ENCODE data around the gene SLC25A22. TPM values are rescaled to one million over a fixed set of nuclear protein-coding genes. Genes with fewer than 3 reads are reported as not detected.

Gene SLC25A22
- total and polyA plus RNA-seq, 2 donors (not counting 1 experiment from before 2014, with no cell fraction given) = 25.7 to 45.7 TPM

GRCh38 chr11:777288-778255 lies 20.5 kb downstream of the SLC25A22 start, which contains the start of gene GATD1:
Gene GATD1, minus strand, starts transcription at chr11:777487. Its CDS starts 25 bp downstream, at chr11:777462.
- peaks cover 12 to 24% of the 10 kb centered on the region in 2 donors for H3K4me1 ChIP-seq (ENCODE audit: control insufficient read depth in 2 of 2, insufficient read depth in 2 of 2, low read length in 2 of 2)
- H3K79me2 ChIP-seq (ENCODE audit: control insufficient read depth, insufficient read depth, low read length) = peaks cover 61% of the 10 kb centered on the region
- no peaks in the 10 kb centered on the region for H3K27me3 Mint-ChIP-seq
- POLR2A ChIA-PET = interaction anchor here (0.5 to 0.7 kb wide), 6 partner anchors 23 to 362 kb away, joined by 3 to 9 read pairs (median 6); partner anchors contain the start of gene PNPLA2
- H3K27ac ChIP-seq (ENCODE audit: low read length in 2 of 2) = peak within 1 kb of the TSS; percentile 12 to 76
- peaks cover 0 to 4% of the 10 kb centered on the region in 2 experiments for H3K36me3 ChIP-seq (replicated peaks in 1 of 2; ENCODE audit: control extremely low read depth in 1 of 2, control insufficient read depth in 1 of 2, extremely low read depth in 1 of 2, insufficient read depth in 2 of 2, low read length in 1 of 2)
- H3K4me3 ChIP-seq (ENCODE audit: control extremely low read depth in 1 of 5, extremely low read depth in 1 of 5, insufficient read depth in 1 of 5, low read depth in 2 of 5, low read length in 4 of 5) = peak within 1 kb of the TSS; percentile 18 to 80 (median 73)
- CTCF ChIA-PET = interaction anchor here (0.6 to 1.5 kb wide), 4 partner anchors 16 to 118 kb away, joined by 3 read pairs; no protein-coding TSS in a partner anchor
- peaks cover 18% of the 10 kb centered on the region for H3K4me1 Mint-ChIP-seq
- H3K9me3 ChIP-seq (ENCODE audit: control extremely low read depth in 1 of 3, control insufficient read depth in 2 of 3, insufficient read depth in 1 of 3, low read length in 2 of 3) = no peaks in the 10 kb centered on the region
- TF ChIP-seq CTCF (IDR thresholded peaks at IDR 0.05) = no peak
- no peak for TF ChIP-seq EZH2 (IDR thresholded peaks at IDR 0.05; ENCODE audit: borderline replicate concordance, insufficient read depth, low read depth, low read length, poor library complexity, severe bottlenecking)
- peak within 1 kb of the TSS; percentile 86 for H3K9ac ChIP-seq (ENCODE audit: low read length)
- ATAC-seq (ENCODE audit: low read depth) (peak; percentile 89), DNase-seq (peak; percentile 94)
- H3K4me2 ChIP-seq (replicated peaks; ENCODE audit: low read depth, low read length, poor library complexity, severe bottlenecking) = peak within 1 kb of the TSS; percentile 99
- peak within 1 kb of the TSS; percentile 63 for H3K27ac Mint-ChIP-seq
- WGBS (ENCODE audit: insufficient coverage) = under 1% methylated on average over 101 of the region's 110 CpGs
- H3K4me3 Mint-ChIP-seq = peak within 1 kb of the TSS; percentile 80
- no peaks in the 10 kb centered on the region for H3K9me3 Mint-ChIP-seq (ENCODE audit: insufficient read depth)
- intact Hi-C loops (cut with micrococcal nuclease) = loop anchor here (1.0 to 2.0 kb wide), 2 partner anchors 20 to 31 kb away; partner anchors contain the start of gene TALDO1
- H3K27me3 ChIP-seq (replicated peaks in 1 of 4; ENCODE audit: control extremely low read depth in 1 of 4, control insufficient read depth in 3 of 4, insufficient read depth in 4 of 4, low read length in 3 of 4) = no peaks in the 10 kb centered on the region
- H2AFZ ChIP-seq (ENCODE audit: insufficient read depth, low read depth, low read length, poor library complexity, severe bottlenecking) = peak within 1 kb of the TSS; percentile 99
- H4K20me1 ChIP-seq (ENCODE audit: control insufficient read depth, insufficient read depth, low read length, poor library complexity, severe bottlenecking) = peaks cover 62% of the 10 kb centered on the region
